ENCODE measurements around the gene ANO2. TPM values are rescaled to one million over a fixed set of nuclear protein-coding genes. Genes with fewer than 3 reads are reported as not detected.

The ANO2 gene
- total RNA-seq, 1 donor from 2014 or later = 1.7 TPM

GRCh38 chr12:5912437-5913334 lies 32.4 kb downstream of the ANO2 start:
- H3K4me3 ChIP-seq (ENCODE audit: low read depth, low read length) = no peak overlapping the region
- DNase-seq (ENCODE audit: low read depth) = no peak
- TF ChIP-seq, protein P1, sequence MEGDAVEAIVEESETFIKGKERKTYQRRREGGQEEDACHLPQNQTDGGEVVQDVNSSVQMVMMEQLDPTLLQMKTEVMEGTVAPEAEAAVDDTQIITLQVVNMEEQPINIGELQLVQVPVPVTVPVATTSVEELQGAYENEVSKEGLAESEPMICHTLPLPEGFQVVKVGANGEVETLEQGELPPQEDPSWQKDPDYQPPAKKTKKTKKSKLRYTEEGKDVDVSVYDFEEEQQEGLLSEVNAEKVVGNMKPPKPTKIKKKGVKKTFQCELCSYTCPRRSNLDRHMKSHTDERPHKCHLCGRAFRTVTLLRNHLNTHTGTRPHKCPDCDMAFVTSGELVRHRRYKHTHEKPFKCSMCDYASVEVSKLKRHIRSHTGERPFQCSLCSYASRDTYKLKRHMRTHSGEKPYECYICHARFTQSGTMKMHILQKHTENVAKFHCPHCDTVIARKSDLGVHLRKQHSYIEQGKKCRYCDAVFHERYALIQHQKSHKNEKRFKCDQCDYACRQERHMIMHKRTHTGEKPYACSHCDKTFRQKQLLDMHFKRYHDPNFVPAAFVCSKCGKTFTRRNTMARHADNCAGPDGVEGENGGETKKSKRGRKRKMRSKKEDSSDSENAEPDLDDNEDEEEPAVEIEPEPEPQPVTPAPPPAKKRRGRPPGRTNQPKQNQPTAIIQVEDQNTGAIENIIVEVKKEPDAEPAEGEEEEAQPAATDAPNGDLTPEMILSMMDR (conservative IDR thresholded peaks at IDR 0.05; ENCODE audit: low read depth, low read length) = peak; percentile 7

DNA sequence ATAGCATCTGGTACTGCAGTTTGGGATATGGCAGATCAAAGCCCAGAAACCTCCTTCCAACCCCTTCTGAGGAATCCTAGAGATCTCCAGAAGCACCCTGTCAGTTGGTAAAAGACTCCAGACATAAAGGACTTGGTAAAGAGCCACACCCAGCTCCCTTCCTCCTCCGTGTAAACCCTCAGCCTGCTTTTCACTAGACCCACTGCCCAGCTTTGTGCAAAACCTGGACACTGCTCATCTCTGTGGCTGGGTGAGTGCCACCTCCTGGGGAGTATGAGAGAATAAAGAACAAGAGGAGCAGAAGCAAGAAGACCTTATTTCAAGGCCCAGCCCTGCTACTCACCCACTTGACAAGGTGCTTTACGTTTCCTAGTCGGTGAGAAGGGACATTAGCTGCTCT lies 33.0 kb downstream of the ANO2 start:
- H3K4me3 ChIP-seq (ENCODE audit: low read depth, low read length) = no peak overlapping the region
- TF ChIP-seq, protein P1 (conservative IDR thresholded peaks at IDR 0.05; ENCODE audit: low read depth, low read length) = no peak
- no peak for DNase-seq (ENCODE audit: low read depth)

DNA sequence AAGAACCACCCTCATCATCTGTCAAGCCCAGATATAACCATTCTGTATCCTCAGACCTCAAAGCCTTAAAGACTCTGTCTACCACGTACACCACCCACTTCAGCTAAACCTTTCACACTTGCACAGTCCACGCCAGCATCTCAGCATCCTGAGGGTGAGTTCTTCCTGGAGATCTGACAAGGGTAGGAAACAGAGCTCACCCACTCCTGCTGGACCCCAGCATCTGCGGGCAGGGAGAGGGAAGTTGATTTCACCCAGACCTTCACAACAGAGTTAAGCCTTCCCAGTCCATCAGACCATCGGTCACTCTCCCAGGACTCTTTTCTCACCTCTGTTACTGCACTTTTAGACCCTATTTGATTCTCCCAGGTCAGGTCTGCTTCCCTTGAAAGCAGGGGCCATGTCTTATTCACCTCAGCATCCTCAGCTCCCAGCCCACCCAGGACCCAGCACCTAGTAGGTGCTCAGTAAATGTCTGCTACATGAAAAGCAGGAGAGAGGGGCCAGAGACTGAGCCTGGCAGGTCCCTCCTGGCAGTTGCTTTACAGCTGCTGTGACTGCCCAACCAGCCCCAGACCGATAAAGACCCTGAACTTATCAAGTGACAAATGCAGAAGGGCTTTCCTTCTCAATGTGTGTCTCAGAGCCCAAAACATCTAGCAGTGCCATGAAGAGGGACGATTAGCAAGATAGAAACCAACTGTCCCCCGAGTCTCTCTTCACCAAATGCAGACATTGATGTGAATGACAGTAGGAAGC lies 34.1 kb downstream of the ANO2 start:
- TF ChIP-seq, protein P1 (conservative IDR thresholded peaks at IDR 0.05; ENCODE audit: low read depth, low read length) = no peak
- no peak for DNase-seq (ENCODE audit: low read depth)
- no peak overlapping the region for H3K4me3 ChIP-seq (ENCODE audit: low read depth, low read length)

GRCh38 chr12:5909560-5909959 lies 35.5 kb downstream of the ANO2 start:
- TF ChIP-seq, protein P1 (conservative IDR thresholded peaks at IDR 0.05; ENCODE audit: low read depth, low read length) = no peak
- no peak for DNase-seq (ENCODE audit: low read depth)

DNA sequence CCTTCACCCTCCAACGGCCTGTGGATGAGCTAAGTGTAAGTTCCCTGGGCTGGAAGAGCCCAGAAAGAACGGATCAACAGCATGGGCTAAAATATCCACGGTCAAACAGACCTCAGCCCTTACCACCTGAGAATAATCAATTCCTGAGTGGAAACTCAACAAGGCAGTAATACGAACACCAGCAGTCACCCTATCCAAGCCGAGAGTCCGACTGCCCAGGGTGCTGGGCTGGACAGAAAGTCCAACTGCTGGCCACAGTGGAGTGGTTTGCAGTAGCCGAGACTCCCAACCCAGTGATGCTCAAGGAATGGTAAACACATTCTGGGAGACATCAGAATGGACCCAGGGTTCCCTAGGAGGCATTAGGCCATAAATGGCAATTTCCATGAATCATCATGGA lies 36.8 kb downstream of the ANO2 start:
- DNase-seq (ENCODE audit: low read depth) = no peak
- H3K4me3 ChIP-seq (ENCODE audit: low read depth, low read length) = no peak overlapping the region
- TF ChIP-seq, protein P1 (conservative IDR thresholded peaks at IDR 0.05; ENCODE audit: low read depth, low read length) = no peak

More at GRCh38 chr12:5909560-5909959, 35.5 kb downstream of the ANO2 start:
- H3K4me3 ChIP-seq (ENCODE audit: low read depth, low read length) = no peak overlapping the region

- TF ChIP-seq, protein P1 (conservative IDR thresholded peaks at IDR 0.05; ENCODE audit: low read depth, low read length) = no peak
- no peak for DNase-seq (ENCODE audit: low read depth)
Measured at GRCh38 chr12:5907807-5908206, 37.3 kb downstream of the ANO2 start.

More at GRCh38 chr12:5907807-5908206, 37.3 kb downstream of the ANO2 start:
- H3K4me3 ChIP-seq (ENCODE audit: low read depth, low read length) = no peak overlapping the region

All from epithelial cell of proximal tubule (primary cell).